CD4-positive, alpha-beta T cell treated with Interleukin-2 at 100 ng/mL for 4 hours (primary cell): ENCODE data around the gene SLC9A6.

Experiments
- DNase-seq: peaks from one replicate; pipeline ENCODE4 v3.0.0-alpha.2; 2020; ENCODE audit warnings: low spot score

Gene SLC9A6

DNA sequence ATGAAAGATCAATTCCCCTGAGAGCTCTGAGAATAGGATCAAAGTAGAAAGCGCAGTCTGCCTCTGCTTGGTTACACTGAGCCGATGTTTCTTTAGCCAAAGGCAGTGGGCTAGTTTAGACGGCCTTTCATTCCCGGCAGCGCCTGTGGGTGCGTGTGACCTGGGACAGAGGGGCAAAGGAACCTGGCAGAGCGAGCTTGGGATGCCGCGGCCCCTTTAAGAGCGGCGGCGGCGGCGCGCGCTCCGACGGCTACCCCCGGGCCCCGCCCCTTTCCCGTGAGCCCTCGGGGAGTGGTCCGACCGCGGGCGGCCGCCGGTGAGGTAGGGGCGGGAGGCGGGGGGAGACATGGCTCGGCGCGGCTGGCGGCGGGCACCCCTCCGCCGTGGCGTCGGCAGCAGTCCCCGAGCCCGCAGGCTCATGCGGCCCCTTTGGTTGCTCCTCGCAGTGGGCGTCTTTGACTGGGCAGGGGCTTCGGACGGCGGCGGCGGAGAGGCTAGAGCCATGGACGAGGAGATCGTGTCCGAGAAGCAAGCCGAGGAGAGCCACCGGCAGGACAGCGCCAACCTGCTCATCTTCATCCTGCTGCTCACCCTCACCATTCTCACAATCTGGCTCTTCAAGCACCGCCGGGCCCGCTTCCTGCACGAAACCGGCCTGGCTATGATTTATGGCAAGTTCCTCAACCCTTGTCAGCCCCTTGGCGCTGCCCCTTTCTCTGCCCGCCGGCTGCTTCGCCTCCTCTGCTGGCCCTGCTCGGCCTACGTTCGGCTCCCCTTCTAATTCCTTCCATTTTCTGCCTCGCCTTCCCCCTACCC, at the start of gene SLC9A6:
Gene SLC9A6 (plus strand): TSS at position 279 of the 816 bp plus-strand sequence. CDS start 224 bp downstream, at position 503.
- peak; percentile 64 for DNase-seq

DNA sequence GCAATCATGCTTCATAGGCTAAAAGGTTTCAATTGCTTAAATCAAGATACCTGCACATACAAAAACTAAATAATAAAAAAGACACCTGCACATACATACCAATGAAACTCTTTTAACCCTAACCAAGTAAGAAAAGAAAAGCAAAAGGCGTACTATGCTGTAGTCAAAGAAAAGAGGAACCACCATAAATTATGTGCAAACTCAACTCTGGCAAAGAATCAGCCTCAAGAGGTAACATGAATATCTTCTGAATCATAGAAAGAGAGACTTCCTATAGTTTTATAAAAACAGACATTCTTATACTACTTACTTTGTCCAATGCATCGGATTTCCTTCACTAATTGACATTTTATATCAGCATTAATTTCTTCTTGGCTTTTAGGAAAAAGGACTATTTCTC, 40.7 kb upstream of the SLC9A6 start:
- DNase-seq, result no peak

DNA sequence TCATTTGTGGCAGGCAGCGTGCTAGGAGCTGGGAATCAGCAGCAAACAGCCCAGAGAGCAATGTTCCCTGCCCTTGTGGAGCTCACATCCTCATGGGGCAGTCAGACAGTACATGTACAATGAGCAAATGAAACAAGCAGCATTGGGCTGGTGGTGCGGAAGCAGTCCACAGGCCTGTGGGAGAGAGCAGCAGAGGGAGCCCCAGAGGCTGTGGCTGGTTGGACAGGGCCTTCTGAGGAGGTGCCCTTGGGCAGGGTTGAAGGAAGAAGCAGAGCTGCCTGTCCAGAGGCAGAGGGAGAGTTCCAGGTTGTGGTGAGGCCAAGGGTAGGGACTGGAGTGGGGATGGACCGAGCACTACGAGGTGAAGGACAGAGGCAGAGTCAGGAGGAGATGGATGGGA, 33.9 kb upstream of the SLC9A6 start:
- DNase-seq, result no peak

DNA sequence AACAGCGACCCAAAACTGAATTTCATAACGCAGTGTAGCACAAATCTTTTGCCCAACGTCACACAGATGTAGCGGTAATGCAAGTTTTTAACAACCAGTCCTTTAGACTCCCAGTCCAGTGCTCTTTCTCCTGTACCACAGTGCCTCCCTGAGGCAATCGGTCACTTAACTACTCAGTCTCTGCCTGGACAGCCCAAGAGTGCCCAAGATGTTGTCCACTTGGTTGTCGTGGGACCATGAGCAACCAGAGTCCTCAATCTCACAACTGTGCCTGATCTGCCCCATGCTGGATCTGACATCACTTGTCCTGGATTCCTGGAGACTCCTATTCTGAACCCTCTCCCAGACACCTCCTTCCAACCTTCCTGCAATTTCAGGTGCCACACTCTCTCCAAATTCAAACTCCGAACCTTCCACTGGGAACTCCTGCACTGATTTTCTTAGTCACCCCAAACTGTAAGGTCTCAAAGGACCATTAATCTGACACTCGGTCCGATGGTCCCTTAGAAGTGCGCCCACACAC, 12.1 kb upstream of the SLC9A6 start:
- peak; percentile 8 for DNase-seq

DNA sequence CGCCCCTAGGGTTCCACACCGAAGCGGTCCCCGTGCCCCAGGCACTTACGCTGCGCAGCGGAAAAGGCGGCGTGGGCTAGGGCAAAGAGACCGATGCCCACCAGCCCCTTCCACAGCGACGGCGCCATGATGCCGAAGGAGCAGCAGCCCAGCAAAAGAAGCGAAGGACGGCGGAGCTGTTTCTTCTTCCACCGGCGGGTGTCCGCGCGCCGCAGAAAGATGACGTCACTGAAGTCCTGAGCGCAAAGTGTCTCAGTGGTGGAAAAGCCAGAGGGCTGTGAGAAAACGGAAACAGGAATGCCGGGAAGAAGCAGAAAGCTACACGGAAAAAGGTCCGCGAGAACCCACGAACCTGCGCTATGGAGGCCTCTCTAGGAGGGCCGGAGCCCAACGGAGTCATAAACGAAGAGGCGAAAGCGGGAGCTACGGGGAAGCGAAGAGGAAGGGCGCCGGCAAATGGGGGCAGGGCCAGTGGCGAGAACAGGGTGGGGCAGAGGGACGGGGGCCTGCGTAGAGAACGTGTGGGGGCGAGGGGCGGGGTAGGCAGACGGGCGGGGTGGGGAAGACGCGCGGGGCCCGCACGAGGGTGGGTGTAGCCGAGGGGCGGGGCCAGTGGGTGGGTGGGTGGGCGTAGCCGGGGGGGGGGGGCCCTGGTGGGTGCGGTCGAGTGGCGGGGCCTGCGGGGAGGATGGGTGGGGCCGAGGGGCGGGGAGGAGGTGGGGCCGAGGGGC, 11.5 kb upstream of the SLC9A6 start, which contains the start of gene MMGT1:
Gene MMGT1 (minus strand): TSS at position 441 of the 731 bp plus-strand sequence. CDS start 313 bp downstream, at position 128.
- peak; percentile 82 for DNase-seq

DNA sequence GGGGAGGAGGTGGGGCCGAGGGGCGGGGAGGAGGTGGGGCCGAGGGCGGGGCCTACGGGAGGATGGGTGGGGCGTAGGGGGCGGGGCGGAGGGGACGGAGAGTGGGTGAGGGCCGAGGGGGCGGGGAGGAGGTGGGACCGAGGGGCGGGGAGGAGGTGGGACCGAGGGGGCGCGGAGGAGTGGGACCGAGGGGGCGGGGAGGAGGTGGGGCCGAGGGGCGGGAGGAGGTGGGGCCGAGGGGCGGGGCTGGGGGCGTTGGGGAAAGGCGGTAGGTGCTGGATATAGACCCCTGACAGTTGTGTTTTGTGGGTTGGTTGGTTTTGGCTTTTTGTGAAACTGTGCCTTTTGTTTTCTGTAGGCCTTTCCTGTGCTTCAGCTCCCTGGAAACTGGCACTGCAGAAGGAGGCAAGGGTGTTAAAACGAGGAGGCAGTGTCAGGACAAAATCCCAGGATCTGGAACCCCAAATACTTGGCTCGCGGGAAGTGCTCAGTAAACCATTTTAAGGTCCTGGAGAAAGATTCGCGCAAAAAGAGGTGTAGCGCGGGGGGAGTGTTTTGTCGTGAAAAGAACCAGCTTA, 10.9 kb upstream of the SLC9A6 start:
- DNase-seq, result peak; percentile 67

DNA sequence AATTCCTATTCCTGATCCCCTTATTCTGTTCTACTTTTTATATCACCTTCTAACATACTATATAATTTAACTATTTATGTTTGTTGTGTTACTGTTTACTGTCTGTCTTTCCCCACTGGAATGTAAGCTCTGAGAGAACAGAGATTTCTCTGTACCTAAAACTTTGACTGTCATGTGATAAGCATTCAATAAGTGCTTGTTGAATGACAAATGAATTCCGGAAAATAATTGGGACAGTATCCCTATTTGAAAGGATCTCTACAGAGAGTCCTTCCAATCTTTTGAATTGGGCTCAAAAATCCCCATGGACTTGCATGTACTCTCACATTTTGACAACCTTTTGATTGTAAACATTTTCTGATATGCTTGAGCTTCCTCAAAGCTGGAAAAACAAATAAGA, 9.8 kb upstream of the SLC9A6 start:
- no peak for DNase-seq

DNA sequence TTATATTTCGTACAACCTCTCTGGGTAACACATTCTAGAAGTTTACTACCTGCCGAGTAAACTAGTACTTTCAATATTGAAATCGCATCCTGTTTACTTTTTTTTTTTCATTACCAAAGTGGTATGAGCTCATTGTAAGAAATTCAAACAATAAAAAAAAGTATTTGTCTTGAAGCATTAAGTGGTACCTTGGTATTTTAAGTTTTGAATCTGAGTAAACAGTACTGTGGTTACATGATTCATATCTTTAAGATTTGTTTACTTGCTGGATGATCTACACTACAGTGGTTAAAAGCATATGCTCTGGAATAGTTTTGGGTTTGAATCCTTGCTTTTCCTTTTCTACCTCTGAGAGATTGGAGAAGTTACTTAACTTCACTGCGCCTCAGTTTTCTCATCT, 7.6 kb upstream of the SLC9A6 start:
- DNase-seq, result no peak

DNA sequence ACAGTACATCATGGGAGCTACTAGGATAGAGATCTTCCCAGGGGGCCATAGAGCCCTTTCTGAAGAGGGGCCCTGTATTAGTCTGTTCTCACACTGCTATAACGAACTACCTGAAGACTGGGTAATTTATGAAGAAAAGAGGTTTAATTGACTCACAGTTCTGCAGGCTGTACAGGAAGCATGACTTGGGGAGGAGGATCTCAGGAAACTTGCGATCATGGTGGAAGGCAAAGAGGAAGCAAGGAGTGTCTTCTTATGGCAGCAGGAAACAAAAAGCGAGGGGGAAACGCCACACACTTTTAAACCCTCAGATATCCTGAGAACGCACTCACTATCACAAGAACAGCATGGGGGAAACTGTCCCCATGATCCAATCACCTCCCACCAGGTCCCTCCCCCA, 4.2 kb upstream of the SLC9A6 start:
- DNase-seq, result no peak

DNA sequence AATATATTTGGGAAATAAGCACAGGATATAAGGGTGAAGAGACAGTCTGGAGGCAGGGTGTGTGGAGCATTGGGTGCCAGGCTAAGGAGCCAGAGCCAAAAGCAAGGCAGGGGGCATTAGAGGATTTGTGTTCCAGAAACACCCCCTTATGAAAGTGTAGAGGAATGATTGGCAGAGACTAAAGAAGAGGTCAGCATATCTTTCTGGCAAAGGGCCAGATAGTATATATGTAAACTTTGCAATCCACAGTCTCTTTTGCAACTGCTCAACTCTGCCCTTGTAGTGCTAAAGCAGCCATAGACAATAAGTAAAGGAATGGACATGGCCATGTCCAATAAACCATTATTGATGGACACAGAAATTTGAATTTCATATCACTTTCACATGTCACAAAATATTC, 3.6 kb upstream of the SLC9A6 start:
- no peak for DNase-seq

DNA sequence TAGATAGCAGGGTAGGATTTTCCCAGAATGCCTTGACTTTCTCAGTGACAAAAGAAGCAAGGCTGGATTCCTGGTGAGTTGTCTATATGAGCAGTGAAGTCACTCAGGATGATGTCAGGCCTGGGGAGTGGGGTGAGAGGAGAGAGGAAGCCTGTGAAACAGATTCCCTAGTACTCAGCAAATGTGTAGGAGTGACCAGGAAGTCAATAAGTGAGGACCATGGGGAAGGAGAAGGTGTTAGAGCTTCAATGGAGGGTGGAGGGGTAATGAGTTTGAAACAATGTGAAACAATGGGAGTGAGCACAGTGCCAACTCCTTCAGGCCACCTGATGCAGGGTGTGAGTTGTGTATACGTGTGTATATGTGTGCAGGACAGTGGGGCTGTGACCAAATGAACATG, 2.4 kb upstream of the SLC9A6 start:
- no peak for DNase-seq

DNA sequence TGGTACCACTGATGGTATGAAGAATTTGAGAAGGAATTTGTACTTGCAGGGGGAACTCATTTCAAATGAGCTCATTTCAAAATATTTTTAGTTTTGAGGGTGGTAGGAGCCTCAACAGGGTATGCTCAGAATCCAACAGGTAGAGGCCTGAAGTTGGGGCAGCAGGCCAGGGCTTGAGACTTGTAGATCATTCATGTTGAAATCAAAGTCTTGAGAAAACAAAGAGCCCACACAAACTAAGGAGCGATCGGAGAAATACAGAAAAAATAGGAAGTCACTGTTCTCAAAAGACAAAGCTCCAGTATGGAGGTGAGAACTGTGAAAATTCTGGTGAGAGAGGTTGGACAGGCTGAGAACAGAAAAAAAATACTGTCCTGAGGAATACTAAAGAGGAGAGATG, 979 bp upstream of the SLC9A6 start:
- no peak for DNase-seq

DNA sequence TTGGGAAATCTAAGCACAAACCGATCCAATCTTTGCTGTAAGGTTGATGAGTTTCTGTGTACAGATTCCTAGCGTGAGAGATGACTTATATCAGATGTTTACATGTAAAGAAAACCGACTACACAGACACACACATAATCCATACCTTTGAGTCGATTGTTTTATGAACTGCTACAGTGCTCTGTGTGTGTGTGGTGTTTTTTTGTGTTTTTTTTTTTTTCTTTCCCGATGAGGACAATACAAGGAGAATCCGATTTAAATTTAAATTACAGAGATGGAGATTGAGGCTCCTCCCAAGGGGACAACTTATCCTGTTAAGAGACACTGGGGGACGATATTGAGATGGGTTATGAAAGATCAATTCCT, 461 bp upstream of the SLC9A6 start:
- no peak for DNase-seq

DNA sequence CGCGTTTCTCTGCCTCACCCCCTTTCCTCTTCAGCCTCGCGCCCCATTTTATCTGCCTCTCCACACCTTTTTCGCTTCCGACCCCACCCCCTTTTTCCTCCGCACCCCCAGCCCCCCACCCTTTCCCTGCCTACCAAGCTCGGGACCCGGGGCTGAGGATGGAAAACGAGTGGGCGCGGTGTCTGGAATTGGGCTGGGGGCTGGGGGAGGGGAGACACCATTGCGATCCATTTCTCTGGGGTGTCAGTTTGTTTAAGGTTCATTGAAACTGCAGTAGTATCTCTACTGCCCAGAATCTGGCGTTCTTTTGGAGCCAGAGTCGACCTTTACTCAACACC, 707 bp downstream of the SLC9A6 start:
- no peak for DNase-seq

DNA sequence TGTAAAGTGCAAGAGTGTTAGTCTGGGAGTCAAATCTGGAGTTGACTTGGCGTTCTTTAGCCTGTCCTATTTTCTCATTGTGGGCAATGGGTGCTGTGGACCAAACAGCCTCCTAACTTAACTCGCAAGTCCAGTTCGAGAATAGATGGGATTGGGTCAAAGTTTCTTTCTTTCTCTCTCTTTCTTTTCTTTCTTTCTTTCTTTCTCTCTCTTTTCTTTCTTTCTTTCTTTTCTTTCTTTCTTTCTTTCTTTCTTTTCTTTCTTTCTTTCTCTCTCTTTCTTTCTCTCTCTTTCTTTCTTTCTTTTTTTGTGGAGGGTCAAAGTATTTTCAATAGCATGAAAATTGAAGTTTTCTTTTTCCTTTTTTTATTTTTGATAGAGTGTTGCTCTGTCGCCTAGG, 3.0 kb downstream of the SLC9A6 start:
- no peak for DNase-seq

DNA sequence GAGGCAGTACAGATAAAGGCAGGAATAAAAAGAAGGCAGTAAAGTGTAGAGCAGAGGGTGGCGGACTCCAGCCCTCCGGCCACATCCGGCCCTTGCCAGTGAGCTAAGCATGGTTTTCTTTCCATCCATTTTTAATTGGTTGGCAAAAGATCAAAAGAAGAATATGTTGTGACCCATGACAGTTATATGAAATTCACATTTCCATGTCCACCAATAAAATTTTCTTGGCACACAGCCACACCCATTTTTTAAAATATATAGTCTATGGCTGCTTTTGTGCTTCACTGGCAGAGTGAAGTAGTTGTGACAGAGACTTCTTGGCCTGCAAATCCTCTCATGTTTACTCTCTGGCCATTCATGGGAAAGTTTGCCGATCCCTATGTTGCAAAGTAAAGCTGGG, 29.8 kb downstream of the SLC9A6 start:
- no peak for DNase-seq

DNA sequence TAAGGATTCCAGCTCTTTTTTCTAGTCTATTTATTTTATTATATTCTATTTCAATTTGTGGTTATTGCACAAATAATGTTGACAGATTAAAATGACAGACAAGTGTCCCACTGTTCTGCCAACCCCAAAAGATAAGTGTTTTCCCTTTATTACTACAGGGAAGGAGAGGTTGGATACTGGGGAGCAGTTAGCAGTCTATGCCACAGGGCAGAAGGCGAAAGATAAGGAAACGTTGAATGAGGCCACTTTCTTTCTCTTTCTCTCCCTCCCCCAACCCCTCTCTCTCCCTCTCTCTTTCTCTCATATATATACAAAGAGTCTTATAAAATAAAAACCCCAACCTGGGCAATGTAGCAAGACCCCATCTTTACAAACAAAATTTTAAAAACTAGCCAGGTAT, 31.6 kb downstream of the SLC9A6 start:
- DNase-seq, result no peak

DNA sequence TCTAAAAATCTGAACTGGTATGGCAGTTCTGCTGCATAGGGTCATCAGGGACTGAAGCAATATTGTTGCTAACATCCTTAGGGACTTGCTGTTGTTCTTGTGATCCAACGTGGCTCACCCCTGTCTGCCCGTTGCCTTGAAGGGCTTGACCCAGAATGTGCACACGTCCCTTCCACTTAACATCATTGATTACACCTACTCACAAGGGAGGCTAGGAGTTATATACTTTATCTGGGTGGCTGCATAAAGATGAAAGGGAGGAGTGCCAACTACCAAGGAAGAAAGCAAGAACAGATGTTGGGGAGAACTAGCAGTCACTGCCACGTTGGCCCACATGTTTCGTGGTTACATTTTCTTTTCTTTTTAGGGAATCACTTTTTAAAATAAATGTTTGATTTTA, 34.0 kb downstream of the SLC9A6 start:
- no peak for DNase-seq

DNA sequence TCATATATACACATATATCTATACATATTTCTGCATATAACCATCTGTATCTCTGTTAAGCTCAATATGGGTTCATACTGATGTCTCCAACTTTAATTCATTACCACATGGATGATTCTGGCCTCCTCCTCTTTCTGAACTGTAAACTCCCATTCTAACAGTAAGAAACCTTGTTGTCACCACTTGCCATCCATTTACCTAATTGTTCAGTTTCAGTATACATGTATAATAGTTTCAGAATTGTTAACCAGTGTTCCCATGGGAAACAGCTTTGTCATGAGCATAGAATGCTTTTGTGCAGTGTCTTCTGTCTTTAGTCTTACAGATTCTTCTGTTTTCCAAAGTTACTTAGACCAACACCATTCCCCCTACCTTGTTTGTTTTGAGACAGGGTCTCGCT, 35.9 kb downstream of the SLC9A6 start:
- no peak for DNase-seq

DNA sequence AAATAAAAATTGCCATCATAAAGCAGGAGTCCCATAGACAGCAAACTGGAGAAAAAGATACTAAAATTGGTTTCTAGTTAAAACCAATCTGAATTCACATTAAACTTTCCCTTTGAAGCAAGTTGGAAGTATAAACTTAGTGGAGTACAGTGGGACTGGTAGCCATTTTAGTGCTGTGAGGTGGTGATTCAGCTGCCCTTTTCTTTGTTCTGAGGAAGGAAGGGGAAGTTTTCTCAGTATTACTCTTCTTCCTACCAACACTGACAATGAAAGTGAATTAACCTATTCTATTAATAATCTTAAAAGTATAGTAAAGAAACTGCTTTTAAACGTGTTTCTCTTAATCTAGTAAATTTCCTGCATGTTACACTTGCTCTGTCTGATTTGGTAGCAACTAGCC, 36.7 kb downstream of the SLC9A6 start:
- DNase-seq, result no peak

DNA sequence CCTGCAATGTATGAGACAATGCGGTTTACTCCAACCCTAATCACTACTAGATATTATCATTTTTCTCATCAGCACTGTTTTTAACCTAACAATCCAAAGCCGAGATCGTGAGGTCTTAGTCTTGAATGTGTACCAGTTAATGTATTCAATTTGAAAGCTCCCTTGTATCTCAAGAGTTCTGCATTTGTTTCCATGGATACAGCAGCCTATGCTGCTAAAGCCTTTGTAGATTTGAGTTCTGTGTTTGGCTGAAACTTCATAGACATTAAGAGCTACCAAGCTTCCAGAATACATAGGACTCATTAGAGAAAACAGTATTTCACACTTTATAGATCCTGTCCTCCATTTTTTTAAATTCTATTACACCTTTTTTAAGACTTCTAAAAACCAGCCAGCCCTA, 39.9 kb downstream of the SLC9A6 start:
- DNase-seq, result no peak

DNA sequence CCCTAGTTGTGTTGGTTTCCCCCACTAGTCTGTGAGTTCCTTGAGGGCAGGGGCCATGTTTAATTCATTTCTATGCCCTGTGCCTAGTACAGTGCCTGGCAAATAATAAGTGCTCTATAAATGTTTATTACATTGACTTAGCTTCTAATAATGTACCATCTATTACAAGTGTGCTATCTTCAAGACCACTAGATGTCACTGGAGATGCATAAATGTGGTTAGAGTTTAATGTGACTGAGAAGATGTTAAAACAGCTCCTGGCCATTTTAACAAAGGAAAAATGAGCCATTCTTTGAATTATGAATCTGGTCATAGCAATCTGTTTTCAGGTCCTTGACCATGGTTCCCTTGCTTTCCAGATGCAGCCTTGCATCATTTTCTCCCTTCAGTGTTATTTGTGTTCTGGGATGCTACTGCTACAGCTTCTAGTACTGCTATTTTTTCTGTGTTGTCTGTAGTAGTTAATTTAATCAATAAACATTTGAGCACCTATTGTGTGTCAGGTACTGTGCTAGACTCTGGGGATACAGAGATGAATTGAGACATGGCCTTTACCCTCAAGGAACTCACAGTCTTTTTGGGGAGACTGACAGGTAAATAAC, 43.2 kb downstream of the SLC9A6 start:
- DNase-seq, result peak; percentile 60

DNA sequence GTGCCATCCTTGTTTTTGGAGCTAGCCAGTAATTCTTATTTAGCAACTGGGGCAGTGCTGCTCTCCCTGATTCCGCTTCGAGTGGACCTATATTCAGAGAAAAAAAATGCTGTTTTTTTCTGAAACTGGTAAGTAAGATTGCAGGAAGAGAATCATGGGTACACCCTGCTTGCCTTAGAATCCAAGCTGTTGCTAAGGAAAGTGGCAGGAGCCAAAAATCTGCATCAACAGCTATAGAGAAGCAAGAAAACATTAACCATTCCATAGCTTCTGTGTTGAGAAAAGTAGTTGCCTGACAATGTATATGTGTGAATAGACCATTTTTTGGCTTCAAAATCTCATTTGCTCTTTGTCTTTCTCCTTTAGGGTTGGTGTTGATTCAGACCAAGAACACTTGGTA, 44.5 kb downstream of the SLC9A6 start:
- no peak for DNase-seq
